GM23338 (cell line): ENCODE measurements around the gene RHBDL3. TPM values are rescaled to one million over a fixed set of nuclear protein-coding genes. Genes with fewer than 3 reads are reported as not detected.

ENCODE experiments used
- ATAC-seq: fragments of 200-7000 bp; cut with Tn5 transposase; 3 replicates; pipeline ENCODE4 v1.9.1; 2020
- DNase-seq: peaks from one replicate; pipeline ENCODE4 v3.0.0-alpha.2; 2015; ENCODE audit warnings: low spot score
- H2AFZ ChIP-seq: fragments of 200-600 bp; sonication (generic); 2 replicates; pipeline ENCODE4 v1.8.0; 2016; ENCODE audit warnings: antibody characterized with exemption, mild to moderate bottlenecking, moderate library complexity
- H3F3A ChIP-seq: fragments of 200-600 bp; sonication (generic); replicated peaks from 2 replicates; pipeline ENCODE4 v1.8.0; 2017; ENCODE audit warnings: antibody characterized with exemption, mixed run types, low read depth
- H3K27ac ChIP-seq: fragments of 200-600 bp; sonication (generic); 2 replicates; pipeline ENCODE4 v1.6.1; 2016; ENCODE audit warnings: low read depth
- H3K27me3 ChIP-seq: fragments of 200-600 bp; sonication (generic); 2 replicates; pipeline ENCODE4 v1.8.0; 2016; ENCODE audit warnings: mild to moderate bottlenecking, mixed run types, moderate library complexity; ENCODE audit not compliant: insufficient read depth
- H3K36me3 ChIP-seq: fragments of 200-600 bp; sonication (generic); 2 replicates; pipeline ENCODE4 v1.8.0; 2016; ENCODE audit warnings: mild to moderate bottlenecking; ENCODE audit not compliant: insufficient read depth
- H3K4me1 ChIP-seq: fragments of 200-600 bp; sonication (generic); 2 replicates; pipeline ENCODE4 v1.8.0; 2016; ENCODE audit warnings: mild to moderate bottlenecking, moderate library complexity; ENCODE audit not compliant: insufficient read depth
- H3K4me2 ChIP-seq: fragments of 200-600 bp; sonication (generic); 2 replicates; pipeline ENCODE4 v1.7.1; 2017; ENCODE audit warnings: mixed run types
- H3K4me3 ChIP-seq: fragments of 200-600 bp; sonication (generic); 2 replicates; pipeline ENCODE4 v1.6.1; 2016; ENCODE audit warnings: mixed run types
- H3K79me2 ChIP-seq: fragments of 200-600 bp; sonication (generic); replicated peaks from 2 replicates; pipeline ENCODE4 v1.8.0; 2017; ENCODE audit warnings: mild to moderate bottlenecking; ENCODE audit not compliant: insufficient read depth
- H3K9me2 ChIP-seq: fragments of 200-600 bp; sonication (generic); 2 replicates; pipeline ENCODE4 v1.8.0; 2017; ENCODE audit not compliant: insufficient read depth
- H4K20me1 ChIP-seq: fragments of 200-600 bp; sonication (generic); replicated peaks from 2 replicates; pipeline ENCODE4 v1.8.0; 2017; ENCODE audit warnings: mild to moderate bottlenecking; ENCODE audit not compliant: insufficient read depth
- H3K27ac Mint-ChIP-seq: 2 replicates; pipeline ENCODE4 v1.8.0; 2020; ENCODE audit warnings: inconsistent platforms, mild to moderate bottlenecking, moderate library complexity, mixed read lengths
- H3K27me3 Mint-ChIP-seq: 3 replicates; pipeline ENCODE4 v1.8.0; 2022; ENCODE audit warnings: low read depth, mild to moderate bottlenecking, moderate library complexity, mixed read lengths, inconsistent platforms; ENCODE audit not compliant: insufficient read depth, poor library complexity
- H3K36me3 Mint-ChIP-seq: 3 replicates; pipeline ENCODE4 v1.8.0; 2021; ENCODE audit warnings: low read depth, mild to moderate bottlenecking, inconsistent platforms, moderate library complexity, mixed read lengths
- H3K4me1 Mint-ChIP-seq: 3 replicates; pipeline ENCODE4 v1.8.0; 2020; ENCODE audit warnings: mild to moderate bottlenecking, inconsistent platforms, mixed read lengths
- H3K4me3 Mint-ChIP-seq: 3 replicates; pipeline ENCODE4 v1.8.0; 2021; ENCODE audit warnings: moderate library complexity, mild to moderate bottlenecking, inconsistent platforms, mixed read lengths
- H3K9me3 Mint-ChIP-seq: 3 replicates; pipeline ENCODE4 v1.8.0; 2020; ENCODE audit warnings: moderate library complexity, mild to moderate bottlenecking, inconsistent platforms, mixed read lengths
- CREB1 ChIP-seq: fragments of 250-450 bp; sonication (Bioruptor Pico); IDR thresholded peaks from 2 replicates; pipeline ENCODE4 v1.5.0; 2020; ENCODE audit warnings: low read depth, mild to moderate bottlenecking, moderate library complexity
- CTCF ChIP-seq, 2 experiments: fragments of 200-600 bp in 1 of 2; sonication (generic) in 1 of 2; conservative IDR thresholded peaks; 2 replicates each; pipeline versions ENCODE4 v1.5.1 to v1.6.1; 2016 to 2017; ENCODE audit warnings: antibody characterized with exemption in 2 of 2, low read depth in 2 of 2, mild to moderate bottlenecking in 2 of 2, moderate library complexity in 1 of 2
- ETS1 ChIP-seq: IDR thresholded peaks from 2 replicates; pipeline ENCODE4 v1.6.1; 2016; ENCODE audit warnings: antibody characterized with exemption
- EZH2 ChIP-seq: fragments of 200-600 bp; sonication (generic); IDR thresholded peaks from one replicate; pipeline ENCODE4 v1.8.0; 2017; ENCODE audit warnings: antibody characterized with exemption, mild to moderate bottlenecking, low read depth; ENCODE audit not compliant: unreplicated experiment
- EZH2phosphoT487 ChIP-seq: fragments of 200-600 bp; sonication (generic); IDR thresholded peaks from one replicate; pipeline ENCODE4 v1.8.1; 2018; ENCODE audit warnings: antibody characterized with exemption; ENCODE audit not compliant: unreplicated experiment
- JUNB ChIP-seq: IDR thresholded peaks from one replicate; pipeline ENCODE4 v1.6.1; 2016; ENCODE audit warnings: antibody characterized with exemption; ENCODE audit not compliant: unreplicated experiment
- NANOG ChIP-seq: IDR thresholded peaks from 2 replicates; pipeline ENCODE4 v1.6.1; 2016; ENCODE audit warnings: antibody characterized with exemption, borderline replicate concordance
- POLR2AphosphoS5 ChIP-seq: IDR thresholded peaks from 2 replicates; pipeline ENCODE4 v1.6.1; 2016; ENCODE audit warnings: antibody characterized with exemption, low read depth
- REST ChIP-seq: IDR thresholded peaks from one replicate; pipeline ENCODE4 v1.6.1; 2018; ENCODE audit warnings: antibody characterized with exemption; ENCODE audit not compliant: unreplicated experiment
- STAT1 ChIP-seq: IDR thresholded peaks from one replicate; pipeline ENCODE4 v1.6.1; 2016; ENCODE audit warnings: antibody characterized with exemption; ENCODE audit not compliant: unreplicated experiment
- ZNF114 ChIP-seq: fragments of 250-450 bp; sonication (Bioruptor Pico); IDR thresholded peaks from 2 replicates; pipeline ENCODE4 v1.5.0; 2020; ENCODE audit warnings: mild to moderate bottlenecking, moderate library complexity
- ZNF331 ChIP-seq: fragments of 250-450 bp; sonication (Bioruptor Pico); IDR thresholded peaks from 2 replicates; pipeline ENCODE4 v1.5.0; 2020; ENCODE audit warnings: low read depth, mild to moderate bottlenecking, moderate library complexity
- ZNF462 ChIP-seq: fragments of 250-450 bp; sonication (Bioruptor Pico); IDR thresholded peaks from 2 replicates; pipeline ENCODE4 v1.5.0; 2020; ENCODE audit warnings: mild to moderate bottlenecking, moderate library complexity
- polyA plus RNA-seq: library from polyadenylated mRNA; unstranded; fragments of >200 nt; fragmentation: Nextera tagmentation; extraction: Ambion mirVana; gene quantifications from 2 replicates; pipeline ENCODE4 v1.2.1, GENCODE V29; 2016
- total RNA-seq: library from RNA; depleted of rRNA; stranded (reverse); fragments of >200 nt; shearing (Covaris generic); gene quantifications from 2 replicates; pipeline ENCODE4 v1.2.3, GENCODE V29; 2014

Gene RHBDL3
- total and polyA plus RNA-seq, 2 experiments from 2014 or later = 2.3 to 8.1 TPM

- H3K4me2 ChIP-seq = peak overlapping the region; percentile 96; the same call in 1 of the 2 replicates
- no peak overlapping the region for H3K4me3 ChIP-seq
- no peak overlapping the region for H3K27ac ChIP-seq
- H3K79me2 ChIP-seq = no peaks in the 10 kb centered on the region; the same call in 1 of the 2 replicates
- TF ChIP-seq ZNF462 (no peak), EZH2phosphoT487 (no peak), ETS1 (no peak), EZH2 (no peak), POLR2AphosphoS5 (no peak), STAT1 (no peak), REST (no peak), CTCF (conservative IDR thresholded peaks at IDR 0.05; ENCODE audit: low read depth in 2 of 2) (no peak), JUNB (no peak), ZNF114 (no peak), NANOG (no peak), ZNF331 (CRISPR knock-in tag) (no peak), CREB1 (CRISPR knock-in tag) (no peak)
- Mint-ChIP-seq H3K27me3 (peaks cover 33% of the 10 kb centered on the region), H3K4me1 (peaks cover 46% of the 10 kb centered on the region), H3K9me3 (no peaks in the 10 kb centered on the region), H3K27ac (no peak overlapping the region), H3K36me3 (no peaks in the 10 kb centered on the region), H3K4me3 (no peak overlapping the region; the same call in 2 of the 3 replicates)
- no peaks in the 10 kb centered on the region for H3K36me3 ChIP-seq
- H3K27me3 ChIP-seq = peaks cover 42% of the 10 kb centered on the region
- 0 out of 2 replicates have a peak, but pooled peaks cover 8% of the 10 kb centered on the region for H4K20me1 ChIP-seq
- H2AFZ ChIP-seq = no peak overlapping the region
- ATAC-seq (no peak), DNase-seq (no peak)
- H3F3A ChIP-seq = peaks cover 18% of the 10 kb centered on the region
- no peaks in the 10 kb centered on the region for H3K9me2 ChIP-seq
- peaks cover 44% of the 10 kb centered on the region for H3K4me1 ChIP-seq
Measured at GRCh38 chr17:32268734-32269288, 3.2 kb downstream of the RHBDL3 start.
